ENCODE data around the gene GALNT10. TPM values are rescaled to one million over a fixed set of nuclear protein-coding genes. Genes with fewer than 3 reads are reported as not detected.

GALNT10 gene
- total and polyA plus RNA-seq, 2 of the 8 experiments (the other 6 are each of a cell fraction or from before 2014, with no cell fraction given) = 4.6 to 15.5 TPM

DNA sequence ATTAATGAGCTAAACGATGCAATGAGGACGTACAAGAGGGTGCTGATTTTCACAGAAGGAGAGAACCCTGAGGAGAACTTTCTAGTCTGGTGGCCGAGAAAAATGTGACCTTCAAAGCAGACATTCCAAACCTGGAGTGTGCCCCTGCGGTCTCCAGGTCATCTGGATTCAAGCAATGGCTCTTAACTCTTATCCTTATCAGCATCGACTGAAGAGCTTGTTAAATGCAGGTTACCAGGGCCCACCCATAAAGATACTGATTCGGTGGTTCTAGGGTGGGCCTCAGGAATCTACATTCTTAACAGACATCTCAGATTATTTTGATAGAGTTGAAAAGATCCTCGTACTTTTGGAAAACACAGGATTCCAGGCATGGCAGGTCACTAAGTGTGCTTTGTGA lies 151.7 kb downstream of the GALNT10 start:
- Histone ChIP-seq H2BK12ac (ENCODE audit: low read depth, low read length) (no peak overlapping the region), H2BK5ac (ENCODE audit: low read depth, low read length) (no peak overlapping the region), H3K56ac (replicated peaks; ENCODE audit: insufficient read length, low read depth, low read length) (no peak overlapping the region), H4K91ac (replicated peaks; ENCODE audit: insufficient read length, low read length) (no peak overlapping the region), H4K20me1 (replicated peaks in 1 of 2; ENCODE audit: control insufficient read depth in 1 of 2, insufficient read depth in 2 of 2, low read length in 2 of 2) (no peaks in the 10 kb centered on the region), H3K9ac (replicated peaks in 1 of 4; ENCODE audit: extremely low read depth in 1 of 4, low read depth in 3 of 4, low read length in 3 of 4) (no peak overlapping the region), H3K27ac (ENCODE audit: low read depth, low read length) (no peak overlapping the region), H2BK15ac (ENCODE audit: low read length) (no peak overlapping the region), H3K14ac (ENCODE audit: insufficient read length) (no peak overlapping the region), H3K23ac (ENCODE audit: insufficient read length) (no peak overlapping the region), H3K4me2 (ENCODE audit: insufficient read depth in 1 of 2, low read depth in 2 of 2, low read length in 2 of 2) (no peak overlapping the region), H3K79me2 (ENCODE audit: control insufficient read depth in 1 of 2, insufficient read depth in 2 of 2, low read length in 2 of 2) (no peaks in the 10 kb centered on the region), H2BK120ac (replicated peaks; ENCODE audit: low read depth, low read length) (no peak overlapping the region), H3K4me3 (ENCODE audit: extremely low read depth in 1 of 4, insufficient read depth in 2 of 4, low read depth in 3 of 4, low read length in 4 of 4) (no peak overlapping the region), H3K4me1 (replicated peaks in 1 of 4; ENCODE audit: control insufficient read depth in 3 of 4, insufficient read depth in 4 of 4, low read length in 3 of 4) (peaks cover 0 to 3% (median 0%) of the 10 kb centered on the region in 4 experiments; a peak in 2 of 7 replicates), H4K8ac (ENCODE audit: extremely low read depth, insufficient read depth, low read length) (no peak overlapping the region), H3K27me3 (replicated peaks in 1 of 4; ENCODE audit: control insufficient read depth in 3 of 4, extremely low read depth in 1 of 4, insufficient read depth in 3 of 4, low read length in 3 of 4) (no peaks in the 10 kb centered on the region), H2BK20ac (ENCODE audit: low read length) (no peak overlapping the region), H2AK5ac (ENCODE audit: low read depth, low read length) (no peak overlapping the region), H2AFZ (ENCODE audit: low read length) (no peak overlapping the region), H3K9me3 (ENCODE audit: insufficient read depth in 2 of 2, low read depth in 1 of 2, low read length in 1 of 2) (no peaks in the 10 kb centered on the region), H3K4ac (replicated peaks; ENCODE audit: insufficient read length, low read depth, low read length) (no peak overlapping the region), H4K5ac (ENCODE audit: insufficient read length, low read depth, low read length) (no peak overlapping the region), H3K36me3 (ENCODE audit: control insufficient read depth in 2 of 4, insufficient read depth in 4 of 4, low read length in 3 of 4) (no peaks in the 10 kb centered on the region), H3K23me2 (ENCODE audit: low read depth, low read length) (no peaks in the 10 kb centered on the region), H3K79me1 (ENCODE audit: low read depth, low read length) (no peaks in the 10 kb centered on the region), H3K18ac (ENCODE audit: extremely low read depth, low read length) (no peak overlapping the region)
- FAIRE-seq (no peak), DNase-seq (ENCODE audit: low read depth in 1 of 2, low spot score in 2 of 2) (no peak)
- 86% methylated on average over 7 of the region's 7 CpGs; no CpG with 5 or more reads in 1 of the 2 experiments for WGBS, 2 experiments (ENCODE audit: extremely low coverage in 1 of 2, insufficient coverage in 1 of 2, insufficient read length in 1 of 2, insufficient replicate concordance in 2 of 2, low coverage in 1 of 2, low lambda C conversion rate in 2 of 2, missing lambda C conversion rate in 1 of 2)
- ChIA-PET CTCF (ENCODE audit: partially characterized antibody) (interaction anchor here (0.6 kb wide), 1 partner anchor 14 kb away, joined by 4 read pairs; no protein-coding TSS in a partner anchor), POLR2A (ENCODE audit: partially characterized antibody) (no interaction called here)
- no peak for TF ChIP-seq GABPA (IDR thresholded peaks at IDR 0.05; ENCODE audit: borderline replicate concordance, insufficient read depth, low read length)
